ENCODE data around the gene KNG1. TPM values are rescaled to one million over a fixed set of nuclear protein-coding genes. Genes with fewer than 3 reads are reported as not detected.

The KNG1 gene
- total RNA-seq, 1 donor from 2014 or later: not detected

GRCh38 chr3:186783058-186783730 lies 66.0 kb downstream of the KNG1 start, which contains the start of gene EIF4A2:
TSS of gene EIF4A2 (plus strand) at chr3:186783577. CDS start at chr3:186783611, 34 bp downstream.
- peak; percentile 92 for DNase-seq (ENCODE audit: low spot score)
- Mint-ChIP-seq H3K27me3 (ENCODE audit: unreplicated experiment) (peaks cover 17% of the 10 kb centered on the region), H3K4me3 (ENCODE audit: unreplicated experiment) (peak within 1 kb of the TSS; percentile 100), H3K27ac (ENCODE audit: unreplicated experiment) (peak within 1 kb of the TSS; percentile 100), H3K9me3 (ENCODE audit: unreplicated experiment) (no peaks in the 10 kb centered on the region), H3K36me3 (ENCODE audit: low read depth, unreplicated experiment) (peaks cover 45% of the 10 kb centered on the region), H3K4me1 (ENCODE audit: unreplicated experiment) (peaks cover 43% of the 10 kb centered on the region)
- TF ChIP-seq, protein P1, sequence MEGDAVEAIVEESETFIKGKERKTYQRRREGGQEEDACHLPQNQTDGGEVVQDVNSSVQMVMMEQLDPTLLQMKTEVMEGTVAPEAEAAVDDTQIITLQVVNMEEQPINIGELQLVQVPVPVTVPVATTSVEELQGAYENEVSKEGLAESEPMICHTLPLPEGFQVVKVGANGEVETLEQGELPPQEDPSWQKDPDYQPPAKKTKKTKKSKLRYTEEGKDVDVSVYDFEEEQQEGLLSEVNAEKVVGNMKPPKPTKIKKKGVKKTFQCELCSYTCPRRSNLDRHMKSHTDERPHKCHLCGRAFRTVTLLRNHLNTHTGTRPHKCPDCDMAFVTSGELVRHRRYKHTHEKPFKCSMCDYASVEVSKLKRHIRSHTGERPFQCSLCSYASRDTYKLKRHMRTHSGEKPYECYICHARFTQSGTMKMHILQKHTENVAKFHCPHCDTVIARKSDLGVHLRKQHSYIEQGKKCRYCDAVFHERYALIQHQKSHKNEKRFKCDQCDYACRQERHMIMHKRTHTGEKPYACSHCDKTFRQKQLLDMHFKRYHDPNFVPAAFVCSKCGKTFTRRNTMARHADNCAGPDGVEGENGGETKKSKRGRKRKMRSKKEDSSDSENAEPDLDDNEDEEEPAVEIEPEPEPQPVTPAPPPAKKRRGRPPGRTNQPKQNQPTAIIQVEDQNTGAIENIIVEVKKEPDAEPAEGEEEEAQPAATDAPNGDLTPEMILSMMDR (IDR thresholded peaks at IDR 0.05; ENCODE audit: unreplicated experiment): no peak

DNA sequence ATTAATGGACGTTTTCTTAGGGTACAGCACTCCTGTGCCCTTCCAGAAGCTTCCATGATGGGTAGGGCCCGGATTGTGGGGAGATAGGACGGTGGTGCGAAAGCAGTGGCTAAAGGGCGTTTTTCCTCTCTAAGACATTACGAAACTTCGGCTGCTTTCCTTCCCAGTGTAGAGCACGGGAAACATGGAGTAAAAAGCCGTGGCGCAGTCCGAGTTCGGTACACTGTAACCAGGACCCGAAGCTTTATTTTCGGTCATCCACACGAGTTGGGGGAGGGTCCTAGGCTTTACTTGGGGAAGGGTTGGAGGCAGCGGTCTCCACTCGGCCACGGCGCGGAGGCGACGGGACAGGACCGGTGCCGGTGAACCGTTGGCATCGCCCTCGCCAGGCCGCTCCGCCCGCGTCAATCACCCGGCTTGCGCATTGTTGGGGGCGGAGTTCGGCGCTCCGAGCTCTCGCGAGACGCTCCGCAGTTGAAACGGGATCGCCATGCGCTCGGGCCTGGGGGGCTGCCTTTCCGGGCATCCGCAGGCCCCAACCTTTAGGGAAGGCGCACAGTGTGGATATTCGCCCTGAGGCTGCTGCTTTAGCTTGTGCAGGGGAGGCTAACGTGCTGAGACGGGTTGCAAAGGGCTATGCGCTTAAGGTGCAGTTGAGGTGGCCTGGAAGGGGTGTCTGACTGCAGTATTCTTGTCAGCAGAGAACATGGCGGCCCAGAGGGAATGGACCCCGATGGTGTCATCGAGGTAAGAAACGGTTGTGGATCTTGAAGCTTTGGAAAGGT lies 66.8 kb downstream of the KNG1 start:
- Mint-ChIP-seq H3K27me3 (ENCODE audit: unreplicated experiment) (peaks cover 17% of the 10 kb centered on the region), H3K9me3 (ENCODE audit: unreplicated experiment) (no peaks in the 10 kb centered on the region), H3K4me1 (ENCODE audit: unreplicated experiment) (peaks cover 43% of the 10 kb centered on the region), H3K27ac (ENCODE audit: unreplicated experiment) (peak overlapping the region; percentile 100), H3K4me3 (ENCODE audit: unreplicated experiment) (peak overlapping the region; percentile 100), H3K36me3 (ENCODE audit: low read depth, unreplicated experiment) (peaks cover 52% of the 10 kb centered on the region)
- DNase-seq (ENCODE audit: low spot score): peak; percentile 82
- TF ChIP-seq, protein P1 (IDR thresholded peaks at IDR 0.05; ENCODE audit: unreplicated experiment): no peak

- TF ChIP-seq, protein P1 (IDR thresholded peaks at IDR 0.05; ENCODE audit: unreplicated experiment): no peak
- Mint-ChIP-seq H3K27ac (ENCODE audit: unreplicated experiment) (peak overlapping the region; percentile 100), H3K4me3 (ENCODE audit: unreplicated experiment) (peak overlapping the region; percentile 100), H3K4me1 (ENCODE audit: unreplicated experiment) (peaks cover 43% of the 10 kb centered on the region), H3K9me3 (ENCODE audit: unreplicated experiment) (no peaks in the 10 kb centered on the region), H3K27me3 (ENCODE audit: unreplicated experiment) (peaks cover 15% of the 10 kb centered on the region), H3K36me3 (ENCODE audit: low read depth, unreplicated experiment) (peaks cover 59% of the 10 kb centered on the region)
- no peak for DNase-seq (ENCODE audit: low spot score)
These were observed 67.8 kb downstream of the KNG1 start for GRCh38 chr3:186784820-186785494.

- TF ChIP-seq, protein P1 (IDR thresholded peaks at IDR 0.05; ENCODE audit: unreplicated experiment): no peak
These were observed 68.4 kb downstream of the KNG1 start for GRCh38 chr3:186785495-186786018.

More at GRCh38 chr3:186785495-186786018, 68.4 kb downstream of the KNG1 start:
- H3K9me3 Mint-ChIP-seq (ENCODE audit: unreplicated experiment): no peaks in the 10 kb centered on the region
- peaks cover 43% of the 10 kb centered on the region for H3K4me1 Mint-ChIP-seq (ENCODE audit: unreplicated experiment)
- no peak for DNase-seq (ENCODE audit: low spot score)
- H3K27me3 Mint-ChIP-seq (ENCODE audit: unreplicated experiment): peaks cover 15% of the 10 kb centered on the region
- H3K27ac Mint-ChIP-seq (ENCODE audit: unreplicated experiment): no peak overlapping the region
- peak overlapping the region; percentile 100 for H3K4me3 Mint-ChIP-seq (ENCODE audit: unreplicated experiment)
- peaks cover 60% of the 10 kb centered on the region for H3K36me3 Mint-ChIP-seq (ENCODE audit: low read depth, unreplicated experiment)
